ENCODE measurements around the gene CYP2E1.
"Not testable (repeated sequence)": the region's sequence is repeated elsewhere in the genome, so short reads cannot be mapped to it uniquely, and the experiment has no call there.

Gene CYP2E1

GRCh38 chr10:133567609-133568286 lies 40.6 kb downstream of the CYP2E1 start:
- H2AFZ ChIP-seq (ENCODE audit: low read depth, low read length), result no peak overlapping the region
- H3K4me3 ChIP-seq (ENCODE audit: low read length), result no peak overlapping the region
- H3K4me1 ChIP-seq (ENCODE audit: insufficient read depth, low read length), result no peaks in the 10 kb centered on the region
- H3K27me3 ChIP-seq (ENCODE audit: insufficient read depth, low read length), result no peaks in the 10 kb centered on the region
- H3K36me3 ChIP-seq (ENCODE audit: insufficient read depth, low read length), result no peaks in the 10 kb centered on the region
- H3K9me3 ChIP-seq (ENCODE audit: low read length), result no peaks in the 10 kb centered on the region

GRCh38 chr10:133568287-133568614 lies 41.1 kb downstream of the CYP2E1 start:
- Histone ChIP-seq H3K36me3 (ENCODE audit: insufficient read depth, low read length) (no peaks in the 10 kb centered on the region), H2AFZ (ENCODE audit: low read depth, low read length) (no peak overlapping the region), H3K4me3 (ENCODE audit: low read length) (no peak overlapping the region), H3K4me1 (ENCODE audit: insufficient read depth, low read length) (no peaks in the 10 kb centered on the region), H3K27me3 (ENCODE audit: insufficient read depth, low read length) (no peaks in the 10 kb centered on the region), H3K9me3 (ENCODE audit: low read length) (peaks cover 2% of the 10 kb centered on the region)

- H2AFZ ChIP-seq (ENCODE audit: low read depth, low read length); H3K4me1 ChIP-seq (ENCODE audit: insufficient read depth, low read length); H3K27me3 ChIP-seq (ENCODE audit: insufficient read depth, low read length); H3K9me3 ChIP-seq (ENCODE audit: low read length); H3K36me3 ChIP-seq (ENCODE audit: insufficient read depth, low read length); H3K4me3 ChIP-seq (ENCODE audit: low read length): not testable (repeated sequence)
Observed at GRCh38 chr10:133568831-133569527, 41.8 kb downstream of the CYP2E1 start.

- not testable (repeated sequence) for H3K4me3 ChIP-seq (ENCODE audit: low read length); H3K36me3 ChIP-seq (ENCODE audit: insufficient read depth, low read length); H2AFZ ChIP-seq (ENCODE audit: low read depth, low read length); H3K9me3 ChIP-seq (ENCODE audit: low read length); H3K27me3 ChIP-seq (ENCODE audit: insufficient read depth, low read length); H3K4me1 ChIP-seq (ENCODE audit: insufficient read depth, low read length)
Observed at GRCh38 chr10:133569801-133570200, 42.6 kb downstream of the CYP2E1 start.

- not testable (repeated sequence) for H3K4me1 ChIP-seq (ENCODE audit: insufficient read depth, low read length); H3K27me3 ChIP-seq (ENCODE audit: insufficient read depth, low read length); H3K9me3 ChIP-seq (ENCODE audit: low read length); H2AFZ ChIP-seq (ENCODE audit: low read depth, low read length); H3K36me3 ChIP-seq (ENCODE audit: insufficient read depth, low read length); H3K4me3 ChIP-seq (ENCODE audit: low read length)
Observed at GRCh38 chr10:133572055-133572454, 44.9 kb downstream of the CYP2E1 start.

GRCh38 chr10:133573460-133573859 lies 46.3 kb downstream of the CYP2E1 start:
- not testable (repeated sequence) for H3K9me3 ChIP-seq (ENCODE audit: low read length); H3K4me1 ChIP-seq (ENCODE audit: insufficient read depth, low read length); H3K27me3 ChIP-seq (ENCODE audit: insufficient read depth, low read length)

GRCh38 chr10:133577037-133577436 lies 49.9 kb downstream of the CYP2E1 start:
- not testable (repeated sequence) for H3K36me3 ChIP-seq (ENCODE audit: insufficient read depth, low read length); H2AFZ ChIP-seq (ENCODE audit: low read depth, low read length); H3K4me1 ChIP-seq (ENCODE audit: insufficient read depth, low read length); H3K9me3 ChIP-seq (ENCODE audit: low read length); H3K4me3 ChIP-seq (ENCODE audit: low read length); H3K27me3 ChIP-seq (ENCODE audit: insufficient read depth, low read length)

More at GRCh38 chr10:133573460-133573859, 46.3 kb downstream of the CYP2E1 start:
- not testable (repeated sequence) for H3K4me3 ChIP-seq (ENCODE audit: low read length); H3K36me3 ChIP-seq (ENCODE audit: insufficient read depth, low read length); H2AFZ ChIP-seq (ENCODE audit: low read depth, low read length)
